ENCODE data around the gene UGCG.

GRCh38 chr9:111877420-111877819 lies 19.2 kb upstream of the UGCG start:
- TF ChIP-seq, protein P1, sequence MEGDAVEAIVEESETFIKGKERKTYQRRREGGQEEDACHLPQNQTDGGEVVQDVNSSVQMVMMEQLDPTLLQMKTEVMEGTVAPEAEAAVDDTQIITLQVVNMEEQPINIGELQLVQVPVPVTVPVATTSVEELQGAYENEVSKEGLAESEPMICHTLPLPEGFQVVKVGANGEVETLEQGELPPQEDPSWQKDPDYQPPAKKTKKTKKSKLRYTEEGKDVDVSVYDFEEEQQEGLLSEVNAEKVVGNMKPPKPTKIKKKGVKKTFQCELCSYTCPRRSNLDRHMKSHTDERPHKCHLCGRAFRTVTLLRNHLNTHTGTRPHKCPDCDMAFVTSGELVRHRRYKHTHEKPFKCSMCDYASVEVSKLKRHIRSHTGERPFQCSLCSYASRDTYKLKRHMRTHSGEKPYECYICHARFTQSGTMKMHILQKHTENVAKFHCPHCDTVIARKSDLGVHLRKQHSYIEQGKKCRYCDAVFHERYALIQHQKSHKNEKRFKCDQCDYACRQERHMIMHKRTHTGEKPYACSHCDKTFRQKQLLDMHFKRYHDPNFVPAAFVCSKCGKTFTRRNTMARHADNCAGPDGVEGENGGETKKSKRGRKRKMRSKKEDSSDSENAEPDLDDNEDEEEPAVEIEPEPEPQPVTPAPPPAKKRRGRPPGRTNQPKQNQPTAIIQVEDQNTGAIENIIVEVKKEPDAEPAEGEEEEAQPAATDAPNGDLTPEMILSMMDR (IDR thresholded peaks at IDR 0.05 in 2 of 3, conservative IDR thresholded peaks at IDR 0.05 in 1 of 3; ENCODE audit: borderline replicate concordance in 1 of 3, insufficient read depth in 1 of 3, low read depth in 2 of 3, low read length in 2 of 3): no peak
- no peak for TF ChIP-seq EZH2 (IDR thresholded peaks at IDR 0.05)
- no peak for TF ChIP-seq POLR2AphosphoS5 (IDR thresholded peaks at IDR 0.05; ENCODE audit: low read depth, low read length)
- TF ChIP-seq SRF (IDR thresholded peaks at IDR 0.05; ENCODE audit: low read depth): no peak
- TF ChIP-seq ZNF274 (IDR thresholded peaks at IDR 0.05; ENCODE audit: low read depth, low read length): no peak
- no peak for TF ChIP-seq SIN3A (IDR thresholded peaks at IDR 0.05; ENCODE audit: low read depth)
